SU-DHL-6 (cell line): ENCODE results near the gene MDC1.
"Not testable (repeated sequence)": the region's sequence is repeated elsewhere in the genome, so short reads cannot be mapped to it uniquely, and the experiment has no call there.

Source experiments
- H2AFZ ChIP-seq: fragments of 200-600 bp; sonication (generic); 2 replicates; pipeline ENCODE4 v1.6.1; 2014; ENCODE audit warnings: low read depth, mild to moderate bottlenecking, moderate library complexity, mixed read lengths, antibody characterized with exemption, low read length; ENCODE audit not compliant: severe bottlenecking
- H3F3A ChIP-seq: fragments of 200-600 bp; shearing (Covaris generic); 2 replicates; pipeline ENCODE4 v1.6.0; 2016; ENCODE audit warnings: antibody characterized with exemption, mild to moderate bottlenecking; ENCODE audit not compliant: insufficient read depth
- H3K27ac ChIP-seq: fragments of 200-600 bp; sonication (generic); 2 replicates; pipeline ENCODE4 v1.5.1; 2016; ENCODE audit warnings: low read depth, mild to moderate bottlenecking, low read length, moderate library complexity, mixed read lengths
- H3K27me3 ChIP-seq: fragments of 200-600 bp; sonication (generic), shearing (Covaris generic); 2 replicates; pipeline ENCODE4 v1.6.0; 2014; ENCODE audit warnings: mild to moderate bottlenecking, low read length
- H3K36me3 ChIP-seq: fragments of 200-600 bp; sonication (generic); 2 replicates; pipeline ENCODE4 v1.6.1; 2014; ENCODE audit warnings: mild to moderate bottlenecking, low read length, mixed read lengths
- H3K4me2 ChIP-seq: fragments of 300-600, 200-600 bp; shearing (Covaris generic), sonication (generic); 2 replicates; pipeline ENCODE4 v1.6.0; 2014; ENCODE audit warnings: low read length, low read depth, mild to moderate bottlenecking; ENCODE audit not compliant: poor library complexity, severe bottlenecking
- H3K4me3 ChIP-seq: fragments of 200-600 bp; sonication (generic); 2 replicates; pipeline ENCODE4 v1.5.1; 2014; ENCODE audit warnings: antibody characterized with exemption, low read length, mild to moderate bottlenecking, mixed read lengths; ENCODE audit not compliant: insufficient read depth, poor library complexity, severe bottlenecking
- H3K79me2 ChIP-seq: fragments of 200-600 bp; sonication (generic); 2 replicates; pipeline ENCODE4 v1.6.1; 2014; ENCODE audit warnings: mild to moderate bottlenecking, low read length, moderate library complexity; ENCODE audit not compliant: insufficient read depth
- H3K9ac ChIP-seq: fragments of 200-600 bp; sonication (generic); 2 replicates; pipeline ENCODE4 v1.7.0; 2014; ENCODE audit warnings: mild to moderate bottlenecking, low read length
- H3K9me2 ChIP-seq: fragments of 200-600 bp; sonication (generic); replicated peaks from 2 replicates; pipeline ENCODE4 v1.6.1; 2014; ENCODE audit warnings: low read length; ENCODE audit not compliant: insufficient read depth
- H3K9me3 ChIP-seq: fragments of 200-600 bp; sonication (generic); 2 replicates; pipeline ENCODE4 v1.6.1; 2014; ENCODE audit warnings: low read length, mixed read lengths; ENCODE audit not compliant: insufficient read depth
- H4K20me1 ChIP-seq: fragments of 200-600 bp; sonication (generic); 2 replicates; pipeline ENCODE4 v1.6.1; 2014; ENCODE audit warnings: low read depth, mild to moderate bottlenecking, antibody characterized with exemption, low read length, moderate library complexity, mixed read lengths
- CTCF ChIP-seq: fragments of 200-600 bp; sonication (generic); IDR thresholded peaks from one replicate; pipeline ENCODE4 v1.5.1; 2017; ENCODE audit warnings: antibody characterized with exemption, mild to moderate bottlenecking, low read length, moderate library complexity; ENCODE audit not compliant: insufficient read depth, poor library complexity, severe bottlenecking
- EZH2phosphoT487 ChIP-seq: fragments of 200-600 bp; sonication (generic), shearing (Covaris generic); conservative IDR thresholded peaks from 2 replicates; pipeline ENCODE4 v1.6.1; 2018; ENCODE audit warnings: mild to moderate bottlenecking, antibody characterized with exemption, low read length, moderate library complexity, mixed read lengths

Gene MDC1

DNA sequence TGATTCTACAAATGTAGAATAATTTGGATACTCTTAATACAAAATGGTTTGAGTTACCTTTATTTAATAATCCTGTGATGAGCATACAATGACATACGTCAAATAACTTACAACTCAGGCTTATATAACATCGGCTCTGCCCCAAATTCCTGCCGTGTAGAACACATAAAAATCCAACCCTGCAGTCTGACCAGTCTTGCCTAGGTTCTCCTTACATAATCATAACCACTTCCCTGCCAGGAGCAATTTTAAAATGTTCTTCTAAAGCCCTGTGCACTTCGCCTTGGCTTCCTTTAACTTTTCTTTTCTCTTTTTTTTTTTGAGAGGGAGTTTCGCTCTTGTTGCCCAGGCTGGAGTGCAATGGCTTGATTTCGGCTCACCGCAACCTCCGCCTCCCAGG is 43.5 kb upstream of the MDC1 start:
- Histone ChIP-seq H3K9me3 (no peaks in the 10 kb centered on the region), H4K20me1 (no peaks in the 10 kb centered on the region), H3K9ac (no peak overlapping the region), H3K4me2 (no peak overlapping the region), H3K9me2 (no peaks in the 10 kb centered on the region), H3K4me3 (no peak overlapping the region), H3K27ac (no peak overlapping the region), H3K79me2 (no peaks in the 10 kb centered on the region), H3K27me3 (no peaks in the 10 kb centered on the region), H3K36me3 (no peaks in the 10 kb centered on the region), H3F3A (no peaks in the 10 kb centered on the region), H2AFZ (no peak overlapping the region)
- TF ChIP-seq CTCF (no peak), EZH2phosphoT487 (no peak)

- no peaks in the 10 kb centered on the region for H4K20me1 ChIP-seq
- no peaks in the 10 kb centered on the region for H3K9me2 ChIP-seq
- no peaks in the 10 kb centered on the region for H3F3A ChIP-seq
- TF ChIP-seq EZH2phosphoT487 (no peak), CTCF (no peak)
- H3K4me3 ChIP-seq = no peak overlapping the region
- no peaks in the 10 kb centered on the region for H3K36me3 ChIP-seq
- no peak overlapping the region for H3K9ac ChIP-seq
- no peaks in the 10 kb centered on the region for H3K27me3 ChIP-seq
- H3K9me3 ChIP-seq = no peaks in the 10 kb centered on the region
- no peaks in the 10 kb centered on the region for H3K79me2 ChIP-seq
- no peak overlapping the region for H2AFZ ChIP-seq
- H3K27ac ChIP-seq = no peak overlapping the region
- H3K4me2 ChIP-seq = no peak overlapping the region
Observed at GRCh38 chr6:30759575-30760239, 42.6 kb upstream of the MDC1 start.

- no peak overlapping the region for H2AFZ ChIP-seq
- H3K36me3 ChIP-seq = no peaks in the 10 kb centered on the region
- H3K79me2 ChIP-seq = no peaks in the 10 kb centered on the region
- H3K4me2 ChIP-seq = no peak overlapping the region
- no peaks in the 10 kb centered on the region for H3F3A ChIP-seq
- no peaks in the 10 kb centered on the region for H3K27me3 ChIP-seq
- H3K9me3 ChIP-seq = no peaks in the 10 kb centered on the region
- TF ChIP-seq CTCF = no peak
- TF ChIP-seq EZH2phosphoT487 = no peak
- H3K9ac ChIP-seq = no peak overlapping the region
- no peaks in the 10 kb centered on the region for H4K20me1 ChIP-seq
- no peak overlapping the region for H3K4me3 ChIP-seq
- no peaks in the 10 kb centered on the region for H3K9me2 ChIP-seq
- H3K27ac ChIP-seq = no peak overlapping the region
Observed at GRCh38 chr6:30757261-30757904, 40.3 kb upstream of the MDC1 start.

GRCh38 chr6:30756405-30757003 is 39.4 kb upstream of the MDC1 start:
- H4K20me1 ChIP-seq, H3F3A ChIP-seq, H3K4me2 ChIP-seq, H3K79me2 ChIP-seq, H3K27me3 ChIP-seq, H3K9ac ChIP-seq, H3K36me3 ChIP-seq, H3K27ac ChIP-seq, H3K9me3 ChIP-seq, H3K4me3 ChIP-seq, H2AFZ ChIP-seq, H3K9me2 ChIP-seq: not testable (repeated sequence)
